Cardiac muscle cell (in vitro differentiated cells and primary cell): ENCODE data around the gene ZSCAN20. TPM values are rescaled to one million over a fixed set of nuclear protein-coding genes. Genes with fewer than 3 reads are reported as not detected.

ENCODE experiments used
- DNase-seq, 2 donors: peaks; one replicate each; pipeline versions ENCODE4 v3.0.0 to v3.0.0-alpha.2; 2010 to 2017; ENCODE audit warnings: low read depth in 1 of 2, low spot score in 1 of 2
- H3K27ac ChIP-seq: fragments of 200-600 bp; sonication (generic); 2 replicates; pipeline ENCODE4 v1.5.1; 2016
- H3K27me3 ChIP-seq: fragments of 200-600 bp; sonication (generic); 2 replicates; pipeline ENCODE4 v1.6.0; 2016; ENCODE audit warnings: control low read depth
- H3K36me3 ChIP-seq: fragments of 200-600 bp; sonication (generic); 2 replicates; pipeline ENCODE4 v1.5.1; 2016; ENCODE audit warnings: control low read depth
- H3K4me1 ChIP-seq: fragments of 200-600 bp; sonication (generic); 2 replicates; pipeline ENCODE4 v1.8.1; 2017; ENCODE audit warnings: low read depth, mild to moderate bottlenecking, mixed run types
- H3K4me3 ChIP-seq: fragments of 200-600 bp; sonication (generic); 2 replicates; pipeline ENCODE4 v1.5.1; 2016; ENCODE audit warnings: mild to moderate bottlenecking
- H3K9me3 ChIP-seq: fragments of 200-600 bp; sonication (generic); 2 replicates; pipeline ENCODE4 v1.5.1; 2017; ENCODE audit warnings: low read depth, mild to moderate bottlenecking, control low read depth
- CTCF ChIP-seq: IDR thresholded peaks from 2 replicates; pipeline ENCODE4 v1.5.1; 2012; ENCODE audit warnings: low read depth, mild to moderate bottlenecking, low read length
- polyA plus RNA-seq: library from polyadenylated mRNA; unstranded; fragments of >200 nt; fragmentation: Nextera tagmentation; extraction: Ambion mirVana; gene quantifications from 2 replicates; pipeline ENCODE4 v1.2.1, GENCODE V29; 2016
- total RNA-seq: library from RNA; depleted of rRNA; stranded (reverse); fragments of >200 nt; gene quantifications from 2 replicates; pipeline ENCODE4 v1.2.3, GENCODE V29; 2016

ZSCAN20 gene
- total and polyA plus RNA-seq, 2 experiments from 2014 or later: 1.4 to 7.2 TPM

GRCh38 chr1:33466159-33466558, 6.3 kb upstream of the ZSCAN20 start:
- Histone ChIP-seq H3K27me3 (no peaks in the 10 kb centered on the region), H3K36me3 (no peaks in the 10 kb centered on the region), H3K4me1 (peaks cover 2% of the 10 kb centered on the region), H3K4me3 (no peak overlapping the region), H3K27ac (no peak overlapping the region), H3K9me3 (no peaks in the 10 kb centered on the region)
- no peak for TF ChIP-seq CTCF
- DNase-seq: peak in 1 of 2 donors; percentile 37

GRCh38 chr1:33468011-33468410, 4.4 kb upstream of the ZSCAN20 start:
- no peaks in the 10 kb centered on the region for H3K9me3 ChIP-seq
- H3K4me3 ChIP-seq: no peak overlapping the region
- peaks cover 3% of the 10 kb centered on the region for H3K4me1 ChIP-seq
- H3K36me3 ChIP-seq: no peaks in the 10 kb centered on the region
- H3K27ac ChIP-seq: no peak overlapping the region
- H3K27me3 ChIP-seq: no peaks in the 10 kb centered on the region
- no peak for TF ChIP-seq CTCF
- DNase-seq: no peak

- no peak overlapping the region for H3K27ac ChIP-seq
- no peaks in the 10 kb centered on the region for H3K9me3 ChIP-seq
- H3K27me3 ChIP-seq: no peaks in the 10 kb centered on the region
- DNase-seq: no peak
- H3K36me3 ChIP-seq: no peaks in the 10 kb centered on the region
- H3K4me3 ChIP-seq: no peak overlapping the region
- H3K4me1 ChIP-seq: peaks cover 3% of the 10 kb centered on the region
- no peak for TF ChIP-seq CTCF
Measured at GRCh38 chr1:33468531-33468930, 3.9 kb upstream of the ZSCAN20 start.

- Histone ChIP-seq H3K27me3 (no peaks in the 10 kb centered on the region), H3K9me3 (no peaks in the 10 kb centered on the region), H3K4me3 (no peak overlapping the region), H3K27ac (no peak overlapping the region), H3K4me1 (peaks cover 3% of the 10 kb centered on the region), H3K36me3 (no peaks in the 10 kb centered on the region)
- DNase-seq: no peak
- no peak for TF ChIP-seq CTCF
Measured at GRCh38 chr1:33468967-33469366, 3.5 kb upstream of the ZSCAN20 start.

- Histone ChIP-seq H3K27me3 (no peaks in the 10 kb centered on the region), H3K4me3 (no peak overlapping the region), H3K9me3 (no peaks in the 10 kb centered on the region), H3K27ac (no peak overlapping the region), H3K36me3 (no peaks in the 10 kb centered on the region), H3K4me1 (peaks cover 3% of the 10 kb centered on the region)
- no peak for TF ChIP-seq CTCF
- DNase-seq: no peak
Measured at GRCh38 chr1:33469691-33470090, 2.8 kb upstream of the ZSCAN20 start.

GRCh38 chr1:33470495-33471012, 1.9 kb upstream of the ZSCAN20 start:
- peaks cover 3% of the 10 kb centered on the region for H3K4me1 ChIP-seq
- no peak overlapping the region for H3K27ac ChIP-seq
- no peaks in the 10 kb centered on the region for H3K9me3 ChIP-seq
- H3K36me3 ChIP-seq: no peaks in the 10 kb centered on the region
- H3K4me3 ChIP-seq: no peak overlapping the region
- peak; percentile 81 for TF ChIP-seq CTCF
- no peaks in the 10 kb centered on the region for H3K27me3 ChIP-seq
- DNase-seq: peak; percentile 86 to 89
